Stimulated activated naive CD8-positive, alpha-beta T cell treated with anti-CD3 and anti-CD28 coated beads, Interleukin-15, Interleukin-2, amounts not matched to agents 100 ng/mL and 50 ng/mL, for 24 hours (primary cell): ENCODE measurements around the gene RDM1.

ENCODE experiments used
- H3K27ac Mint-ChIP-seq: one replicate; pipeline ENCODE4 v1.8.0; 2021; ENCODE audit warnings: mild to moderate bottlenecking, mixed read lengths
- H3K27me3 Mint-ChIP-seq: one replicate; pipeline ENCODE4 v1.8.0; 2021; ENCODE audit warnings: mixed read lengths
- H3K36me3 Mint-ChIP-seq: one replicate; pipeline ENCODE4 v1.8.0; 2021; ENCODE audit warnings: low read depth, mixed read lengths
- H3K4me1 Mint-ChIP-seq: one replicate; pipeline ENCODE4 v1.8.0; 2021; ENCODE audit warnings: low read depth, mixed read lengths
- H3K4me3 Mint-ChIP-seq: one replicate; pipeline ENCODE4 v1.8.0; 2021; ENCODE audit warnings: mild to moderate bottlenecking, mixed read lengths
- H3K9me3 Mint-ChIP-seq: one replicate; pipeline ENCODE4 v1.8.0; 2021; ENCODE audit warnings: mixed read lengths

Gene RDM1

GRCh38 chr17:35877345-35878029 is 53.1 kb downstream of the RDM1 start:
- peaks cover 65% of the 10 kb centered on the region for H3K4me1 Mint-ChIP-seq
- H3K27me3 Mint-ChIP-seq = no peaks in the 10 kb centered on the region
- H3K4me3 Mint-ChIP-seq = peak overlapping the region; percentile 27
- H3K36me3 Mint-ChIP-seq = peaks cover 6% of the 10 kb centered on the region
- H3K9me3 Mint-ChIP-seq = no peaks in the 10 kb centered on the region
- peak overlapping the region; percentile 46 for H3K27ac Mint-ChIP-seq

GRCh38 chr17:35876534-35876933 is 54.0 kb downstream of the RDM1 start:
- H3K4me3 Mint-ChIP-seq = peak overlapping the region; percentile 15
- no peaks in the 10 kb centered on the region for H3K27me3 Mint-ChIP-seq
- H3K27ac Mint-ChIP-seq = peak overlapping the region; percentile 31
- no peaks in the 10 kb centered on the region for H3K9me3 Mint-ChIP-seq
- H3K4me1 Mint-ChIP-seq = peaks cover 66% of the 10 kb centered on the region
- H3K36me3 Mint-ChIP-seq = peaks cover 11% of the 10 kb centered on the region

GRCh38 chr17:35875800-35876139 is 54.8 kb downstream of the RDM1 start:
- Mint-ChIP-seq H3K27ac (peak overlapping the region; percentile 60), H3K27me3 (no peaks in the 10 kb centered on the region), H3K4me3 (peak overlapping the region; percentile 51), H3K36me3 (peaks cover 11% of the 10 kb centered on the region), H3K9me3 (no peaks in the 10 kb centered on the region), H3K4me1 (peaks cover 67% of the 10 kb centered on the region)

- no peaks in the 10 kb centered on the region for H3K27me3 Mint-ChIP-seq
- peak overlapping the region; percentile 51 for H3K4me3 Mint-ChIP-seq
- H3K36me3 Mint-ChIP-seq = peaks cover 11% of the 10 kb centered on the region
- peak overlapping the region; percentile 60 for H3K27ac Mint-ChIP-seq
- no peaks in the 10 kb centered on the region for H3K9me3 Mint-ChIP-seq
- peaks cover 61% of the 10 kb centered on the region for H3K4me1 Mint-ChIP-seq
Measured at GRCh38 chr17:35875072-35875799, 55.3 kb downstream of the RDM1 start.

- H3K27me3 Mint-ChIP-seq = no peaks in the 10 kb centered on the region
- peak overlapping the region; percentile 40 for H3K27ac Mint-ChIP-seq
- H3K4me1 Mint-ChIP-seq = peaks cover 35% of the 10 kb centered on the region
- H3K9me3 Mint-ChIP-seq = no peaks in the 10 kb centered on the region
- H3K36me3 Mint-ChIP-seq = peaks cover 6% of the 10 kb centered on the region
- H3K4me3 Mint-ChIP-seq = no peak overlapping the region
Measured at GRCh38 chr17:35872196-35872980, 58.2 kb downstream of the RDM1 start.

GRCh38 chr17:35870906-35871819 is 59.4 kb downstream of the RDM1 start:
- Mint-ChIP-seq H3K36me3 (peaks cover 6% of the 10 kb centered on the region), H3K27ac (no peak overlapping the region), H3K27me3 (no peaks in the 10 kb centered on the region), H3K4me3 (no peak overlapping the region), H3K4me1 (peaks cover 31% of the 10 kb centered on the region), H3K9me3 (no peaks in the 10 kb centered on the region)

GRCh38 chr17:35868737-35869136 is 61.8 kb downstream of the RDM1 start, which contains the start of gene HEATR9:
Gene HEATR9 (minus strand): TSS chr17:35868891. CDS start chr17:35868742, 149 bp downstream.
- peaks cover 33% of the 10 kb centered on the region for H3K4me1 Mint-ChIP-seq
- peaks cover 6% of the 10 kb centered on the region for H3K36me3 Mint-ChIP-seq
- no peak within 1 kb of the TSS for H3K27ac Mint-ChIP-seq
- no peaks in the 10 kb centered on the region for H3K27me3 Mint-ChIP-seq
- H3K4me3 Mint-ChIP-seq = no peak within 1 kb of the TSS
- H3K9me3 Mint-ChIP-seq = no peaks in the 10 kb centered on the region
